HG03378 (cell line): ENCODE data around the gene PHB1.
A peak's percentile ranks its signal among the peaks of the same experiment; 100 is the strongest.
"Not testable (repeated sequence)": the region's sequence is repeated elsewhere in the genome, so short reads cannot be mapped to it uniquely, and the experiment has no call there.

Source experiments
- ATAC-seq: cut with Tn5 transposase; IDR thresholded peaks from one replicate; pipeline ENCODE4 v1.9.1; 2021; ENCODE audit warnings: mild to moderate bottlenecking, moderate library complexity; ENCODE audit not compliant: unreplicated experiment

The PHB1 gene

DNA sequence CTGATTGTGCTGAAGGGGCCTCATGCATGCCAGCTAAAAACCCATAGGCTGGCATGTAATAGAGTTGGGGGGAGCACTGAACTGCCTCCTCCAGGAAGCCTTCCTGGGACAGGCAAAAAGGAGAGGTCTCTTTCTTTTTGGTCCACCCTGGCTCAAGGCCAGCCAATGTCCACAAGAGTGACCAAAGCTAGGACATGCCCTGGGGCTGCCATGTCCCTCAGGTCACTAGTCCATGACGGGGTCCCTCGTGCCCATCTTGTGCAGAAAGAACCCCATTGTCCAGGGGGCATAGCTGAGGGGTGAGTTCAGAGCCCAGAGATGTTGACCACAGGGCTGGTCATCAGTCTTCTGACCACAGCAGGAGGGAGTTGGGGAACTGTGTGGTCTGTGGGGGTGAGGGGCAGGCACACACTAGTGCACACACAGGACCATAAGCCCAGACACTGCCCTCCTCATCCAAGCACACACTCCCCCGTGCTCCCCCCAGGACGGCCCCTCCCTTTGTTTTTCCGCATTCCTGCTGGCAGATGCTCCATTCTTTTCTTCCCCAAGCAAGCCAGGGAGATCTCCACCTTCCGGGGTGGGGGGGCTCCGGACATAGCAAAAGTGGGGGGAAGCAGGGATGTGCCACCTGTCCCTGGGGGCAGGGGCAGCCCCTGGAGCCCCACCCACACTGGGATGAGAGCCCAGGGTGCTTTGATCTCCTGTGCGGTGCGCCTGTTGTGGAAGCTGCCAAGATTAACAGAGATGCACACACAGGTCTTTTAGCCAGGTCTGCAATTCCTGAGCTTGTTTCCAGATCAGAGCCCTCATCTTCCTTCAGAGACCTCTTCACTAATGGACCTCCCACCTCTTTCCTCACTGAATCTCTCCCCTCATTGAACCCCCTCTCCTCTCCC lies 25.2 kb upstream of the PHB1 start:
- ATAC-seq, result no peak

DNA sequence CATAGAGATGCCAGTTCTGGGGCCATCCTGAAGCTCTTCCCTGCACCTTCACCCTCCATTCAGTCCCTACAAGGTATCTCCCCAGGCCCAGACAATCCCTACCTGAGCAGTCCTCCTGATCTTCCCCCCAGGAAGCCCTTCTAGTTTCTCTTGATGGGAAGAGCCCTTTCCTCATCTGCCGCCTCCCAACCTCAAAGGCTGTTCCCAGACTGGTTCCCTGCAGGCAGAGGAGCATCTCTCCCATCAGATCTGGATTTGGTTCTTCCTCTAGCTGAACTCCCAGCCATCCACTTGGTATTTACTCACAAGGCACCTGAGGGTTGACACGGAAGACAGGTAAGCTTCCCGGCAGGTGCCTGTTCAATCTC lies 24.6 kb upstream of the PHB1 start:
- ATAC-seq, result no peak

DNA sequence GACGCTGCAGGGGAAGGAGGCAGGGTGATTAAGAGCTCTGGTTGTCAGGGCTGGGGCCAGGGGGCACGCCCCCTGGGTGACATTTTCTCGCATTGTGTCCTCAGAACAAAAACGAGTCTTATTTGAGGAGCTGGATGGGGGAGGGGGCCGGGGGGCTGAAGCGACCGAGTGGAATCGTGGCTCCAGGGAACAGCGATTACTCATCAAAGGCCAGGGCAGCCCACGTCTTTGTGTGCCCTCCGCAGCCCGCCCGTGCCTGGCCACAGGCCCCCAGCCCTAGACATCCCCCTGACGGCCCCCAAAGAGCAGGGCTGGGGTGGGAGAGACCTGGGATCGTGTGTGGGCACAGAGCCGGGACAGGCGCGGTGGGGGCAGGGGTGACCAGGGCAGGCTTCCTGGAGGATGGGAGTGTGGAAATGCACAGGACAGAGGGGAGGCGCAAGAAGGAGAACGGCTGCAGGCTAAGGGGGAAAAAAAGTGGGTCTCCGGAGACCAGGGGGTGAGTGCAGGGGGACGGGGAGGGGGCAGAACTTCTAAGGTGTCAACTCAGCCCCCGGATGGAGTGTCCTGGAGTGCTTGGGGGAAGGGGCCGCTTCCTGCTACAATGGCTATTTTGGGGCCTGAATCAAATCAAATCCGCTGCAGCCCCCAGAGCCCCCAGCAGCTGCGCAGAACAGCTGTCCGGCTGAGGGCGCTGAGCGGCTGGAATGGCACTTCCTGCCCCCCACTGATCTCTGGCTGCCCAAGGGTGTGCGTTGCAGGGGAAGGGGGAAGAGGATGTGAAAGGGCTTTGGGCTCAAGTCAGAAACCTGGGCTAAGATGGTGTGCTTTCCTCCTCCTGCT lies 24.0 kb upstream of the PHB1 start:
- ATAC-seq, result no peak

DNA sequence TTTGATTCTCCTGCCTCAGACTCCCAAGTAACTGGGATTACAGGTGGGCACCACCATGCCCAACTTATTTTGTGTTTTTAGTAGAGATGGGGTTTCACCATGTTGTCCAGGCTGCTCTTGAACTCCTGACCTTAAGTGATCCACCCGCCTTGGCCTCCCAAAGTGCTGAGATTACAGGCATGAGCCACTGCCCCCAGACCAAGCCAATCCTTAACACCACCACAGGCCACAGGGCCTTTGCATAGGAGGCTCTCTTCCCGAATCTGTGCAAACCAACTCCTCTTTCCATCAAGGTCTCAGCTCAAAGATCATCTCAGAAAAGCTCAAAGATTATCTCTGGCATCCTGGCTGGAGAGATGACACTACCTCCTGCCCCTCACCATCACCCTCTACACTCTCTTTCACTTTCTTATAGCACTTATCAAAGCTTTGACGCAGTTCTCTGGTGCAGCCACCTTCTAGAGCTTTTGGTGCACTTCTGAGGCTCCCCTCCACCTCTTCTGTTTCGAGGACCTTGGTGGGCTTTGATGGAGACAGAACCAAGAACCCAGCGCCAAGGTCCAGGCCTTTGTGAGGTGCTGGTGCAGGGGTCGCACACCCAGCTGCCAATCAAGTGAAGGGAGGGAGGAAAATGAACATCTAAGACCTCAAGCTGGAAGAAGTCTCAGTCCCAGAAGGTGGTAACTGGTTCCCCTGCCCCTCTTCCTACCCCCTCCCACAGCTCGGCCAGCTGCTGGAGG lies 23.2 kb upstream of the PHB1 start:
- ATAC-seq, result no peak

DNA sequence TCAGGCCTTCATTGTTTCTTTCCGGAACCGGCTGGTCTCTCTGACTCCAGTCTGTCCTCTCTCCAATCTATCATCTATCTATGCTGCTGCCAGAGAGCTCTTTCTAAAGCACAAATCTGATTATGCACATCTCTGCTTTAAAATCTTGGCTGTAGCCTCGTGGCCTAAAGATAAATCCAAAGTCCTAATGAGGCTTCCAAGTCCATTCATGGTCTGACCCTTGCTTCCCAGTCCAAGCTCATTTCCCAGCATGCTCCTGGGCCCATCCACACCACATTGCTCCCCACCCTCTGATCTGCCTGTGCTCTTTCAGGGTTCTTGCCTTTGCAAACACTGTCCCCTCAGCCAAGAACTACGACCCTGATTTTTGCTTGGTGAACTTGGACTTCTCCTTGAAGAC lies 21.5 kb upstream of the PHB1 start:
- no peak for ATAC-seq

DNA sequence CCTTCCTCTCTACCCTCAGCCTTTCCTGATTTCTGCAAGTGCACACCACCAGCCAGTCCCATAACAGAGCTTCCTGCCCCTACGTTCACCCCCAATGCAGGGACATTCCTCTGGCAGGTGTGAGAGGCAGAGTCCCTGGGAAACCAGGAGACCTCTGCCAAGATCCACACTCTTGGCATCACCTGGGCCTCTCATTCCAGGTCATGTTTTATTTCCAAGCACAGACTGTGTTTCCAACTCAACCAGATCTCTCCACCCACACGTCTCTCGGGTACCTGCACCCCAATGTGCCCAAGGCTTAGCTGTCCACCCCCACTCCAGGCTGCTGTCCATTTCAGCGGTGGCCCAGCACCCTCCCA lies 21.0 kb upstream of the PHB1 start:
- ATAC-seq, result no peak

DNA sequence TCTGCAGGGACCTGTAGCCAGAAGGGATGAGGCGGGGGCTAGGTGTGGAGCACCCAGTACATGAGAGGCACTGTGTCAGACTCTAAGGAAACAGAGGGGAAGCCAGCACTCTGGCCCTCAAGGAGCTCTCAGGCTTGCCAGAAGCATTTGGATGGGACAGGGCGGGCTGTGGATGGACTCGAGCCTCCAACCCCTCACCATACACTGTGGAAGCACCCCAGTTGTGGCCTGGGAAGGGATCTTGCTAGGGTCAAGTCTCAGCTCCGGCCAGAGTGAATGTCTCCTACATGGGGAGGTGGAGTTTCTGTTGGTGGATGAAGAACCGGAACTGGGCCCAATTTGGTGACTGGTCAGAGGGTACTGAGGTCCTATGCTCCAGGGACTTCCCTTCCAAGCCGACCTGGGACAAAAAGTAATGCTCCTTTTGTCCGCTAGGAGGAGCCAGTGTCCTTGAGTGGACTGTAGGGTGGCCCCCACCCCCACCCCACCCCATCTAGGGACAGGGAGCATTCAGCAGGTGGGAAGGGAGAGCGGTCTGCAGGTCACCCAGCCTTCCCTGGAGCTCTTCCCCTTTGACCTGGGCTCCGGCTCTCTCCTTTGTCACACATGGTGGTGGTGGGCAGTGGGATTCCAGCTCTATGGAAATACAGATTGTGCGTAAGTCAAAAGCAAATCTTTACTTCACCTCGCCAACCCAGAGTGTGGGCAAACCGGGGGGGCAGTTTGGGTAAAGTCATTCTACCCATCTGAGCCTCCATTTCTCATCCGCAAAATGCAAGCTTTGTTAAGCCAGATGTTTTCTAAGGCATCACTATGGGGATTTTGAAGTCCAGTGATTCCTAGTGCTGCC lies 20.4 kb upstream of the PHB1 start:
- ATAC-seq, result no peak

DNA sequence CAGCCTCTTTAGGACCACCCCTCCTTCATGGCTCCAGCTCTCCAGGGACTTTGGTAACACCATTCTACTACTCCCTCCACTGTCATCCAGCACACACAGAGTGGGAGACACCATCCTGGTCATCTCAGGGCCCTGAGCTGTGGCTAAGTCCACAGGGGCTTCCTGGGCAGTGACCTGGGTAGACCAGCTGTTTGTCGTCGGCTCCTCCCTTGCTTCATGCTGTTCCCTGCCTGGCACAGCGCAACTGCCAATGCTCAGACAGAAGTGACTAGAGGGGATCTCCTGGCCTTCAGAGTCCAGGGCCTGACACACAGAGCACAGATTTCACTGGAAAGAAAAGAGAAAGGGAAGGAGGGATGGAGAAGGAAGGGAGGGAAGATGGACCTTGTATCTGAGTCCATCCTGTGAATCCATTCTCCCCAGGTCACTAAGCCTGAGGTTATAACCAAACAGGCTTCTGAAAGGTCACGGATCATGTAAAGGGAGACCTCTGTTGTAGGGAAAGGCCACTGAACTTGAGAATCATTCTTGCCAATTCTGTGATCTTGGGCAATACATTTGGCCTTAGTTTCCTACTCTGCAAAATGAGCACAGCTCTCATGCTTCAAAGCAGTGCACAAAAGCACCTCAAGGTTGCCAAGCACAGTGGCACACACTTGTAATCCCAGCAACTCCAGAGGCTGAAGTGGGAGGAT lies 18.5 kb upstream of the PHB1 start:
- no peak for ATAC-seq

DNA sequence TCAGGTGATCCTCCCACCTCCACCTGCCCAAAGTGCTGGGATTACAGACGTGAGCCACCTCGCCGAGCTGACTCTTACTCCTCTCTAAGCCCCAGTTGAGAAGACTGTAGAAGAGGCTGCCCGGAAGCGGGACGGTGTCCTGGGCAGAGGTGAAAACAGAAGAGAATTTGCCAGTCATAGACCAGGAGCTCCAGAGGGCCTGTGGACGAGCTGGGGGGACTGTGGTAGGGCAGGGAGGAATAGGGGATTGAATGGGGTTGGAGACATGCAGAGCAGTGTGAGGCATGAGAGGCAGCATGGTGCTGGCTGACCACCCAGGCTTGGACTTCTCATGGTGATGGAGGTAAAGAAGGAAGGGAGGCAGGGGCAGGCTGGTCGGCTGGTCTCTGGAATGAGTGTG lies 17.1 kb upstream of the PHB1 start:
- no peak for ATAC-seq

DNA sequence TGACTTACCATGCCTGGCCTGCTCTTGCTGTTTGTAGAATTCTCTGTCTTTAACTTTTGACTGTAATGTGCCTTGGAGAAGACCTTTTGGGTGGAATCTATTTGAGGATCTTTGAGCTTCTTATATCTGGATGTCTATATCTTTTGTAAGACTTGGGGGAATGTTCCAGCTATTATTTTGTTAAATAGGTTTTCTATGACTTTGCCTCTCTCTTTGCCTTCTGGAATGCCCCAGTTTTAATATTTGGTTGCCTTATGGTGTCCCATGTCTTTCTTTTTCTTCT lies 10.3 kb upstream of the PHB1 start:
- ATAC-seq, result no peak

DNA sequence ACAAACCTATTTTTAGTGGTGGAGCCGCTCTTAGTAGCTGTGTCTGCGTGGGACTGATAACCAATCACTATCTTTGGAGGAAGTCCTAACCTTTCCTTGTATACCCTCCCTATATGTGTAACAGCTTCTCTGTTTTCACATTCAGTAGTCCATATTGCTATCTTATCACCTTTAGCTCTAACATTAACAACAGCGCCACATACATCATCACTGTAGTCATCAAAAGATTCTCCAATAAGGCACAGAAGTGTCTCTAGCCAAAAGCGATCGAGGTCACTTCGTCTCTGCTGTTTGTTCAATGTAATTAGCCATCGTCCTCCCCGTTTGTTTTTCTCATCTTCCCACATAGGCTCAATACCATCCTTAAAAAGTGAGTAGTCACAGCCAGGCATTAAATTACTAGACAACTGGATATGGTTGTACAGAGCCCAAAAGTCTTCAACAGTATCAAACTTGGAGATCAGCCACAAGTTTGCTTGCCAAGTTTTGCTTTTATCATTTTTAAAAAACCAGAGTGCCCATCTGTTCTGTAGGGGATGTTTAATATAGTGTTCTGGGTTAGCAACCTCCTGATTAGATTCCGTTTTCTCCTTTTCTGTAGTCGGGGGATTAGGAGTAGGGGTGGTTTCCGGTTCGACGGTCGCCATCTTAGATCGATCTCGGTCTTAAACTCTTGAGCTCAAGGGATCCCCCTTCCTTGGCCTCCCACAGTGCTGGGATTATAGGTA lies 9.8 kb upstream of the PHB1 start:
- ATAC-seq, result not testable (repeated sequence)

DNA sequence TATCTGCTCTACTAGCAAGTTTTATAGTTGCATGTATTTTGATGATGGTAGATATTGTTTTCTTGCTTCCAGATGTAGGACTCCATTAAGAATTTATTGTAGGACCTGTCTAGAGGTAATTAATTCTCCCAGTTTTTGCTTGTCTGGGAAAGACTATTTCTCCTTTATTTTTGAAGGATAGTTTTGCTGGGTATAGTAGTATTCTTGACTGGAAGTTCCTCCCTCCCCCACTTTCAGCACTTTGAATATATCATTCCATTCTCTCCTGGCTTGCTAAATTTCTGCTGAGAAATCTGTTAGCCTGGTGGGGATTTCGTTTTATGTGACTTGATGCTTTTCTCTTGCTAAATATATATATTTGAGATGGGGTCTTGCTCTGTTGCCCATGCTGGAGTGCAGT lies 8.0 kb upstream of the PHB1 start:
- no peak for ATAC-seq

DNA sequence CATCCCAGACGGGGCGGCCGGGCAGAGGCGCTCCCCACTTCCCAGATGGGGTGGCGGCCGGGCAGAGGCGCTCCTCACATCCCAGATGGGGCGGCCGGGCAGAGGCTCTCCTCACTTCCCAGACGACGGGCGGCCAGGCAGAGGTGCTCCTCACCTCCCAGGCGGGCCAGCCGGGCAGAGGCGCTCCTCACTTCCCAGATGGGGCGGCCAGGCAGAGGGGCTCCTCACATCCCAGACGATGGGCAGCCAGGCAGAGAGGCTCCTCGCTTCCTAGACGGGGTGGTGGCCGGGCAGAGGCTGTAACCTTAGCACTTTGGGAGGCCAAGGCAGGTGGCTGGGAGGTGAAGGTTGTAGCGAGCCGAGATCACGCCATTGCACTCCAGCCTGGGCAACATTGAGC lies 5.1 kb upstream of the PHB1 start:
- ATAC-seq, result not testable (repeated sequence)

DNA sequence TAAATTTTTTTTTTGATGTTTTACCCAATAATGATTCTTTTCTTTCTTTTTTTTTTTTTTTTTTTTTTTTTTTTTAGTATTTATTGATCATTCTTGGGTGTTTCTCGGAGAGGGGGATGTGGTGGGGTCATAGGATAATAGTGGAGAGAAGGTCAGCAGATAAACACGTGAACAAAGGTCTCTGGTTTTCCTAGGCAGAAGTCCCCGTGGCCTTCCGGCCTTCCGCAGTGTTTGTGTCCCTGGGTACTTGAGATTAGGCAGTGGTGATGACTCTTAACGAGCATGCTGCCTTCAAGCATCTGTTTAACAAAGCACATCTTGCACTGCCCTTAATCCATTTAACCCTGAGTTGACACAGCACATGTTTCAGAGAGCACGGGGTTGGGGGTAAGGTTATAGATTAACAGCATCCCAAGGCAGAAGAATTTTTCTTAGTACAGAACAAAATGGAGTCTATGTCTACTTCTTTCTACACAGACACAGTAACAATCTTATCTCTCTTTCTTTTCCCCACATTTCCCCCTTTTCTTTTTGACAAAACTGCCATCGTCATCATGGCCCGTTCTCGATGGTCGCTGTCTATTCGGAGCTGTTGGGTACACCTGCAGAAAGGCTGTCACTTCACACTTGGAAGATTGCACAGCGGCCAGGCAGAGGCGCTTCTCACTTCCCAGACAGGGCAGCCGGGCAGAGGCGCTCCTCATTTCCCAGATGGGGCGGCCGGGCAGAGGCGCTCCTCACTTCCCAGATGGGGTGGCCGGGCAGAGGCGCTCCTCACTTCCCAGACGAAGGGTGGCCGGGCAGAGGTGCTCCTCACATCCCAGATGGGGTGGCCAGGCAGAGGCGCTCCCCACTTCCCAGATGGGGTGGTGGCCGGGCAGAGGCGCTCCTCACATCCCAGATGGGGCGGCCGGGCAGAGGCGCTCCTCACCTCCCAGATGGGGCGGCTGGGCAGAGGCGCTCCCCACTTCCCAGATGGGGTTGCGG lies 4.4 kb upstream of the PHB1 start:
- ATAC-seq, result not testable (repeated sequence)

DNA sequence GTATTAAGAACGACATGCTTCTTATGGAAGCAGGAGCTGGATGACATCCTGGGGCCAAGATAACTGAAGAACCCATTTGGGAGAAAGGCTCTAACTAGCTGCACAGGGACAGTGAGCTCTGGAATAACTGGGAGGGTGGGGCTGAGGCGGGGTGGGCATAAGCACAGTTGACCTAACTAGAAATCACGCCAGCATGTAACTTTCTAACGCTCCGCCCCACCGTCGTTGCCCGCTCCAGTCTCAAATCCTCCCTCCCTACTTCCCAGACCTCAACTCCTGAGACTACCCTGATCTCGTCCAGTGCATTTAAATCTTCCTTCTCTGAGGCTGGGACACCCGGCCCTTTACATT lies 436 bp downstream of the PHB1 start:
- no peak for ATAC-seq

DNA sequence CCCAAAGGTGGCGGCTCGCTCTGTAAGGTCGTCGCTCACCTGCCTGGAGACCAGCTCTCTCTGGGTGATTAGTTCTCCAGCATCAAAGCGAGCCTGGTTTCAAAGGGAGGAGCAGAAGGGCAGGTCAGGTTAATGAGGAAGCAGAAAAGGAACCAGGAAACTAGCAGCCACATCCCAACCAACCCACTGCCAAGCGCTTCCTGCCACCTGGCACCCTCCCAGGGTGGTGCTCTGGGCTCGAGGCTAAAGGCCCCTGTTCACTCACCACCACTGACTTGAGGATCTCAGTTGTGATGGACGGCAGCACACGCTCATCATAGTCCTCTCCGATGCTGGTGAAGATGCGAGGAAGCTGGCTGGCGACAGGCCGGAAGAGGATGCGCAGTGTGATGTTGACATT lies 5.6 kb downstream of the PHB1 start:
- ATAC-seq, result no peak

DNA sequence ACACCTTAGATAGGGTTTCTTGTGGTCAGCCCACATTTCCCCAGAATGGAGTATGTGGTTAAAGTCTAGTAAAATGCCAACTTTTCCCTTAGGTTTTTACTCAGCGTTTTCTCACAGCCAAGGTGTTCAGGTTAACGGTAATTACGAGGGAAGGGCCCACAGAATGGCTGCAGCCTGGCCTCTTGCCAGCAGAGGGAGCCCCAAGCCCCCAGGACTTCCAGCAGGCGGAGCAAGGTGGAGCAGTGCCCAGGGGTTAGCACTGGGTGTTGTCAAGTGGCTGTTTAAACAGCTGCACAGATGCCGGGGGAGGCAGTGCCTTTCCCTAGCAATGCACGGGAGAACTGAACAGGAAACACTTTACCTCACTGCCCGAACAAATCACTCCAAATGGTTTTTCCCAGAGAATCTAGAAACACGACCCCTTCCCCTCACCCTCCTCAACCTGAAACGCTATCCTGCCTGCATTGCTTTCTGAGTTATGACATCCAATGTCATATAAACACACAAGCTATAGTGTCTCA lies 6.6 kb downstream of the PHB1 start:
- ATAC-seq, result peak; percentile 54

DNA sequence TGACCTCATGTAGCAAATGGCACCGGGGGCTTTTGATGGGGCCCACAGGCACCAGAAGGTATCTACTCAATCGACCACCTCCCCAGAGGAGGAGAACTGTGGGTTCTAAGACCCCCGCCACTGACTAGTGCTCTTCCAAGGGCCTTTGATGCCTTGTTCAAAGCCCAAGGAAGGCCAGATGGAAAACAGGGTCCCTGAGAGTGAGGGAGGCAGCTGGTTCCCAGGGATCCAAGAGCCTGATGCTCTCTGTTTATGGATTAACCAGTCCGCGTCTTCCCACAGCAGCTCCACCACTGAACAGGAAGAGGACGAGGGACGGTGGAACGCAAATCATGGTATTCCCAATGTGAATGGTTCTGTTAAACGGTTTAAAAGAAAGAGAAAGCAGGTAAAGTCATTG lies 7.6 kb downstream of the PHB1 start:
- no peak for ATAC-seq
